GM21447 (cell line): ENCODE measurements around the gene AKAP12.
"Not testable (repeated sequence)": the region's sequence is repeated elsewhere in the genome, so short reads cannot be mapped to it uniquely, and the experiment has no call there.

Experiments used
- ATAC-seq: cut with Tn5 transposase; IDR thresholded peaks from one replicate; pipeline ENCODE4 v1.9.1; 2021; ENCODE audit not compliant: unreplicated experiment

The AKAP12 gene

GRCh38 chr6:151309619-151310018, 69.9 kb downstream of the AKAP12 start:
- ATAC-seq = no peak

DNA sequence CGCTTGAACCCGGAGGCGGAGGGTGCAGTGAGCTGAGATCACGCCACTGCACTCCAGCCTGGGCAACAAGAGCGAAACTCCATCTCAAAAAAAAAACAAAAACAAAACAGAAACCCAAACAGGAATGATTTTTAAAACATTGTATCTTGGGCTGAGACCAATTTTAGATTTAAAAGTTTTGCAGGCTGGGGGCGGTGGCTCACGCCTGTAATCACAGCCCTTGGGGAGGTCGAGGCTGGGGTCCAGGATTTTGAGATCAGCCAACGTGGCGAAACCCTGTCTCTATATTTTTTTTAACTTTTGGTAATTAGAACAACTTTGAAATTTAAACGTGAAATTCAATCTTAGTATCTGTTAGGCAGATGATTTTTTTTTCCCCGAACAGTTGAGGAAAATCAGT, 70.5 kb downstream of the AKAP12 start:
- ATAC-seq = no peak

- ATAC-seq = no peak
These were observed 71.3 kb downstream of the AKAP12 start for GRCh38 chr6:151310852-151311767.

- ATAC-seq = no peak
These were observed 73.3 kb downstream of the AKAP12 start for GRCh38 chr6:151313066-151313491.

DNA sequence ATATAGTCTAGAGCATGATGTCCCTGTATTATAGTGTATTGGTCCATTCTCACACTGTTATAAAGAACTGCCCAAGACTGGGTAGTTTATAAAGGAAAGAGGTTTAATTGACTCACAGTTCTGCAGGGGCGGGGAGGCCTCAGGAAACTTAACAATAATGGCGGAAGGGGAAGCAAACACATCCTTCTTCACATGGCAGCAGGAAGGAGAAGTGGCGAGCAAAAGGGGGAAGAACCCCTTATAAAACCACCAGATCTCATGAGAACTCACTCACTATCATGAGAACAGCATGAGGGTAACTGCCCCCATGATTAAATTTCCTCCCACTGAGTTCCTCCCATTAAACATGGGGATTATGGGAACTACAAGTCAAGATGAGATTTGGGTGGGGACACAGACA, 75.9 kb downstream of the AKAP12 start:
- not testable (repeated sequence) for ATAC-seq

GRCh38 chr6:151317103-151317994, 77.6 kb downstream of the AKAP12 start:
- ATAC-seq = no peak

GRCh38 chr6:151317995-151318365, 78.2 kb downstream of the AKAP12 start:
- ATAC-seq = no peak

- ATAC-seq = no peak
These were observed 80.4 kb downstream of the AKAP12 start for GRCh38 chr6:151320140-151320539.

GRCh38 chr6:151321438-151321837, 81.7 kb downstream of the AKAP12 start:
- ATAC-seq = no peak

GRCh38 chr6:151322570-151322969, 82.8 kb downstream of the AKAP12 start:
- no peak for ATAC-seq

DNA sequence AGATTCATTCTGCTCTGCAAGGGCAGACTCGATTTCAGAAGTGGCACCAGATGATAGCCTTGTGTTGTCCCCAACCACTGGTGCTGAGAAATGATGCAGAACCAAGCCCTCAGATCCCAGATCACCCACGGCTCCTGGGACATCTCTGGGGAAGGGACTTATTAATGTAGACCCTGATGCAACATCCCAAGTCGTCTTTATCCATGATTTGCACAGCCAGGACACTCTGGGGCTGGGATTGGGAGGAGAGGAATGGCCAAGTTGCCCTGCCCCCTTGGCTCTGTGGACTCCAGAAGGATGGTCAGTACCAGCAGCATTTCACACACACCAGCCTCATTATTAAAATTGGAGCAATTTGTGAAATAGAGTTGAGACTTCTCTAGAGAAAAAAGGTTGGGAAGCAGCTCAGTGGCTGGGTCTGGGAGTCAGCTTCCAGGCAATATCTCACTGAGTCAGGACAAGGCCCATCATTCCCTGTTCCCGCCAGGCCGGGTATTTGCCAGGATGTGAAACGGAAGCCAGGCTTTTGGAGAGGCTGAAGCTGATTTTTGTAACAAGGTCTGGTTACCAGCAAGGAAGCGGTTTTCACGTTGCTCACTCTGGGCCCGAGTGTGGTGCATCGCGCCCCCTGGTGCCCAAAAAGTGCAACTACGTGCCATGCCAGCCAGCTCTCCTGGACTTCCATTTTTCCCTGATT, 84.2 kb downstream of the AKAP12 start:
- ATAC-seq = peak; percentile 72

DNA sequence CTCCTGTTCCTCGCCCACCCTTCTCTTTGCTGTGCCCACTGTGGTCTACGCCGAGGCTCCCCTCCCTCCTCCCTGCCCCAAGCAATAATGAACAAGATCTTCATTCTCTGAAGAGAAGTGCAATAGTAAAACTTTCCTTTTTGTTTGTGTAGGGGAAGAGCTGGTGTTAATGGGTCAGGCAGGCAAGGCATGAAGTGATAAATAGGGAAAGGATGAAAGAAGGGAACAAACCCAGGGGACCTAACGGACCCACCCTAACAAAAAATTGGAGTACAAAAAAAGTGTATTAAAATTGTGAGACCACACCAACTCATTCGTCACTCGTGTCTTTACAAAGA, 84.7 kb downstream of the AKAP12 start:
- ATAC-seq = no peak

GRCh38 chr6:151325075-151326050, 85.6 kb downstream of the AKAP12 start:
- ATAC-seq = no peak

DNA sequence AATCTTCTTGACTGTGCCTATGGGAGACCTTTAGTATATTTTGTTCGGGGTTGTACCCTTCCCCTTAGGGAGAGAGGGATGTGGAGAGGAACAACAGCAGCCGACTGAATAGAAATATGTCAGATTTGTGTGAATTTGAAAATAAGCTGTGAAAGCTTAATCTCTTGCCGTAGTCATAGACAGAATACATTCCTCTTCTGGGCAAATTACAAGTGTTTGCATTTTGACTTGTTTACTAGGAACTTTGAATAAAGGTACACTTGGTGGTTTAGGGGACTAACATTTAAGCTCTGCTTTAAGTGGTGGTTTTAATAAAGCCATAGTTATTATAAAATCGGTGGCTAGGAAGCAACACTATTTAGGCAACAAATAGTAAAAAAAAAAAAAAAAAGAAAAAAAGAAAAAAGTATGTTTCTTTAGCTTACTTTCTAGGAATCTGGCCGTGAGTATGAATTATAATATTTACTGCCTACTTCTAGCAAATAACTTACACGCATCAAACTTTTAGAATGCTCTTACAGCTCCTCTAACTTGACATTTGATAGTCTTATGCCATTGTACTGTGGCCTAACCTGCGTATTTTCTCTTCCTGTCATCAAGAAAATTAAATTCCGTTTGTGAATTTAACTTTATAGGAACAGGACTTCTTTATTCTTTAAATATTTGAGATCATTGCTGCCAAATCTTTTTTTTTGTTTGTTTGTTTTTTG, 86.5 kb downstream of the AKAP12 start:
- ATAC-seq = no peak

GRCh38 chr6:151327101-151327500, 87.3 kb downstream of the AKAP12 start:
- no peak for ATAC-seq

- no peak for ATAC-seq
These were observed 90.4 kb downstream of the AKAP12 start for GRCh38 chr6:151330130-151330696.

- ATAC-seq = no peak
These were observed 96.2 kb downstream of the AKAP12 start for GRCh38 chr6:151335930-151336329.

DNA sequence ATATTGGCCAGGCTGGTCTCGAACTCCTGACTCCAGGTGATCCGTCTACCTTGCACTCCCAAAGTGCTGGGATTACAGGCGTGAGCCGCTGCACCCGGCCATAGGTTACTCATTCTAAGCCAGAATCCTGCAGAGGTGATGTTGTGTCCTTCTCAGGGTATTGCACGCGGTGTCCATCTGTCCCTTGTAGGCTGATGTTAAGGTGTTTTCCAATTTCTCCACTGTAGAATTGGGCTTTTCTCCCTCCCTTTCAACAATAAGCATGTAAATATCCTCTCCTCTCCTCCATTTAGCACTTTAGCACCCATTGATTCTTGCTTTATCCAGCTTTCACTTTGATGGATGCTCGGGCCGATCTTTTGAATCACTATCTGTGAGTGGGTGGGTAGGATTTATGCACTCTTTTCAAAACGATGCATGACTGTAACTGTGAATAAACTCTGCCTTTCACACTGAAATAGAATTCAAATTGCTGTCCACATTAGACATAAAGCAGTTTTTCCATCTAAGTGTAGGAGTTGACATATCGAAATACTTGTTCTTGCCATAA, 99.0 kb downstream of the AKAP12 start:
- ATAC-seq = no peak

GRCh38 chr6:151339369-151339768, 99.6 kb downstream of the AKAP12 start:
- no peak for ATAC-seq
